ENCODE measurements around the gene PTPRR. TPM values are rescaled to one million over a fixed set of nuclear protein-coding genes. Genes with fewer than 3 reads are reported as not detected.

PTPRR gene
- total RNA-seq, 3 donors from 2014 or later = 0.59 to 0.98 (median 0.80) TPM

DNA sequence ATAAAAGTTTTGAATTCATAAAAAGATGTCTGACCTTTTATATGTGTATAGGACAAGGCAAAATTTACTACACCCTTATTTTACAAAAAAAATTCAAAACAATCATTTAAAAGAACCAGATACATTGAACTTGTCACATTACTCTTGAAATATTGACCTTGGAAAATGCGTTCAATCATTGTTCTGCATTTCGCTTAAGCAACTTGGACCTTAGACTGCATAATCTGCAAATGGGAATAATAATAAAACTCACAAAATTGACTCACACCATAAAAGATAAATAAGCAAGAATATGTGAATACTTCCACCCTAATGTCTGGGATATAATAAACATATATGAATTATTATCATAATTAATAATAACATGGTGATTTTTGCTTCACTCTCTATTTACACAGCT, 213.9 kb downstream of the PTPRR start:
- H3K9me3 ChIP-seq = no peaks in the 10 kb centered on the region
- no peak for TF ChIP-seq POLR2A (IDR thresholded peaks at IDR 0.05)
- no peak for TF ChIP-seq POLR2AphosphoS5 (IDR thresholded peaks at IDR 0.05)
- TF ChIP-seq, protein P1, sequence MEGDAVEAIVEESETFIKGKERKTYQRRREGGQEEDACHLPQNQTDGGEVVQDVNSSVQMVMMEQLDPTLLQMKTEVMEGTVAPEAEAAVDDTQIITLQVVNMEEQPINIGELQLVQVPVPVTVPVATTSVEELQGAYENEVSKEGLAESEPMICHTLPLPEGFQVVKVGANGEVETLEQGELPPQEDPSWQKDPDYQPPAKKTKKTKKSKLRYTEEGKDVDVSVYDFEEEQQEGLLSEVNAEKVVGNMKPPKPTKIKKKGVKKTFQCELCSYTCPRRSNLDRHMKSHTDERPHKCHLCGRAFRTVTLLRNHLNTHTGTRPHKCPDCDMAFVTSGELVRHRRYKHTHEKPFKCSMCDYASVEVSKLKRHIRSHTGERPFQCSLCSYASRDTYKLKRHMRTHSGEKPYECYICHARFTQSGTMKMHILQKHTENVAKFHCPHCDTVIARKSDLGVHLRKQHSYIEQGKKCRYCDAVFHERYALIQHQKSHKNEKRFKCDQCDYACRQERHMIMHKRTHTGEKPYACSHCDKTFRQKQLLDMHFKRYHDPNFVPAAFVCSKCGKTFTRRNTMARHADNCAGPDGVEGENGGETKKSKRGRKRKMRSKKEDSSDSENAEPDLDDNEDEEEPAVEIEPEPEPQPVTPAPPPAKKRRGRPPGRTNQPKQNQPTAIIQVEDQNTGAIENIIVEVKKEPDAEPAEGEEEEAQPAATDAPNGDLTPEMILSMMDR (IDR thresholded peaks at IDR 0.05) = no peak

GRCh38 chr12:70698345-70698744, 222.2 kb downstream of the PTPRR start:
- no peak overlapping the region for H3K4me3 ChIP-seq
- TF ChIP-seq POLR2AphosphoS5 (IDR thresholded peaks at IDR 0.05) (no peak), POLR2A (IDR thresholded peaks at IDR 0.05) (no peak)
- TF ChIP-seq, protein P1 (IDR thresholded peaks at IDR 0.05) = no peak
- no peaks in the 10 kb centered on the region for H3K9me3 ChIP-seq
- H3K36me3 ChIP-seq = no peaks in the 10 kb centered on the region
- no peak for DNase-seq (ENCODE audit: low spot score in 2 of 2)
- no peak overlapping the region for H3K27ac ChIP-seq
- intact Hi-C loops (cut with DNase I; ENCODE audit: low total_unique reads) = no loop called here
- H3K27me3 ChIP-seq = no peaks in the 10 kb centered on the region
- no peaks in the 10 kb centered on the region for H3K4me1 ChIP-seq

More for the DNA sequence above, 213.9 kb downstream of the PTPRR start:
- Histone ChIP-seq H3K4me1 (no peaks in the 10 kb centered on the region), H3K27ac (no peak overlapping the region), H3K4me3 (no peak overlapping the region), H3K36me3 (no peaks in the 10 kb centered on the region), H3K27me3 (no peaks in the 10 kb centered on the region)
- no peak for DNase-seq (ENCODE audit: low spot score in 2 of 2)
- intact Hi-C loops (cut with DNase I; ENCODE audit: low total_unique reads) = no loop called here

DNA sequence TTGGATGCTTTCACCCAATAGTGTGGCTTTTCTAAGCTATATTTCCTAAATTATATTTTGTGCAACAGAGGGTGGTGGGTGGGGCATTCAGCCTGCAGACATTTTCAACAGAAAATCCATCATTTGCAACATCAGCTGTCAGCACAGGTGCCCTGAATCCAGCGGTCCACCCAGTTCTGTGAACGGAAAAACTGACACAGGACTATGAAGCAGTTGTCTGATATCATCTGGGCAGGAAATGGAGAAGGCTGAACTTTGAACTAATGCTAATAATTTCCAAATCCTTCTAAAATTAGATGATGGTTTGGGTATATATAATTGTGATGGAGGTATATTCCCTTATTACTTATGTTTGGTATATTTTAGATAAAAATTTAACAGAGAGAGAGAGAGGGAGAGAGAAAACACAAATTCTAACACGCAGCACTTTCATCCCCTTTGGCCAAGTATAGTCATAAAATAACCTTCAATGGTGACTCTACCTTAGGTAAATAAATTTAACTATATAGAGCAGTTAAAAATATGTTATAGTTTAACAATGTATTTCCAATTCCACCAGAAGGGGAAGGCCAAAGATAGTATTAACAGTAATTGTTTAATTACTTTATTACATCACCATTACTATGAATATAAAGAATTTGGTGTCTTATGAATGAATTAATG, 225.0 kb downstream of the PTPRR start:
- no peak for DNase-seq (ENCODE audit: low spot score in 2 of 2)
- TF ChIP-seq, protein P1 (IDR thresholded peaks at IDR 0.05) = no peak
- TF ChIP-seq POLR2AphosphoS5 (IDR thresholded peaks at IDR 0.05) (no peak), POLR2A (IDR thresholded peaks at IDR 0.05) (no peak)
- intact Hi-C loops (cut with DNase I; ENCODE audit: low total_unique reads) = no loop called here

GRCh38 chr12:70692681-70693288, 227.8 kb downstream of the PTPRR start:
- intact Hi-C loops (cut with DNase I; ENCODE audit: low total_unique reads) = no loop called here
- Histone ChIP-seq H3K27me3 (no peaks in the 10 kb centered on the region), H3K9me3 (no peaks in the 10 kb centered on the region), H3K36me3 (no peaks in the 10 kb centered on the region), H3K27ac (no peak overlapping the region), H3K4me1 (no peaks in the 10 kb centered on the region), H3K4me3 (no peak overlapping the region)
- no peak for DNase-seq (ENCODE audit: low spot score in 2 of 2)
- TF ChIP-seq POLR2A (IDR thresholded peaks at IDR 0.05) (no peak), POLR2AphosphoS5 (IDR thresholded peaks at IDR 0.05) (no peak)
- TF ChIP-seq, protein P1 (IDR thresholded peaks at IDR 0.05) = no peak

More for the DNA sequence above, 225.0 kb downstream of the PTPRR start:
- Histone ChIP-seq H3K27ac (no peak overlapping the region), H3K4me1 (no peaks in the 10 kb centered on the region), H3K36me3 (no peaks in the 10 kb centered on the region), H3K4me3 (no peak overlapping the region), H3K27me3 (no peaks in the 10 kb centered on the region), H3K9me3 (no peaks in the 10 kb centered on the region)

DNA sequence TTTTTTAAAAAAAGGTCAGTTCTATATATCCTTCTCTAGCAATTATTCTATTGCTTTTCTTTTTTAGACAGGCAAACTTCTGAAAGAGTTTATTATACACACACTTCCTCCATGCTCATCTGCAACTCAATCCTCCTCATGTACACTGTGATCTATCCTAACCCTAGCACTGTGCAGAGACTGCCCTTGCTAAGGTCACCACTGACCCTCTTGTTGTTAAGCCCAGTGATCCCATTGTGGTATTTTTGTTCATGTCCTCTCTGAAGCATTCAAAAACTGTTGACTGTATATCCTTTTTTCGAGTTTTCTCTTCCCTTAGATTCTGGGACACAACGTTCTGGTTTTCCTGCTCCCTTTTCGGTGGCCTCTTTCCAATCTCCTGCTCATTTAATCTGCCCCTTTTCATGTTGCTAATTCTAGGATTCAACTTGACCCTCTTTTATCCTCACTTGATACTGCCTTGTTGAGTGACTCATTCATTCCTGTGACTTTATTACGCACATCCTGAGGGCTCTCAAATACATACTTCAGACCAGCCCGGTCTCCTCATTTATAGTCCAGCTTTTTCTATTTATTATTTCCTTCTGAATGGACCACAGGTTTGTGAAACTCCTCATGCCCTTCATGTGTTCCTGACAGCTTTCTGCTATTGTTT, 229.4 kb downstream of the PTPRR start:
- H3K36me3 ChIP-seq = no peaks in the 10 kb centered on the region
- H3K27me3 ChIP-seq = no peaks in the 10 kb centered on the region
- peak overlapping the region in 1 of 2 donors; percentile 32 for H3K27ac ChIP-seq
- H3K4me1 ChIP-seq = no peaks in the 10 kb centered on the region
- H3K4me3 ChIP-seq = no peak overlapping the region
- TF ChIP-seq POLR2AphosphoS5 (IDR thresholded peaks at IDR 0.05) (no peak), POLR2A (IDR thresholded peaks at IDR 0.05) (no peak)
- TF ChIP-seq, protein P1 (IDR thresholded peaks at IDR 0.05) = no peak
- intact Hi-C loops (cut with DNase I; ENCODE audit: low total_unique reads) = no loop called here
- DNase-seq (ENCODE audit: low spot score in 2 of 2) = no peak
- H3K9me3 ChIP-seq = no peaks in the 10 kb centered on the region

Data from breast epithelium (tissue), 4 donors.